Renal cortex interstitium (tissue), 11 donors: ENCODE data around the gene GRIP2. TPM values are rescaled to one million over a fixed set of nuclear protein-coding genes. Genes with fewer than 3 reads are reported as not detected.

Experiments used
- DNase-seq, 11 donors: peaks; one replicate each; pipeline ENCODE4 v3.0.0-alpha.2; 2013; ENCODE audit warnings: low read depth in 9 of 11, low spot score in 4 of 11; ENCODE audit errors: extremely low read depth in 1 of 11
- polyA plus RNA-seq, 3 donors: library from polyadenylated mRNA; unstranded; fragments of 120-200 nt; gene quantifications; one replicate each; pipeline ENCODE4 v1.2.1, GENCODE V29; 2013; ENCODE audit not compliant: insufficient read length in 3 of 3

Gene GRIP2
- polyA plus RNA-seq, 3 donors = 1.2 to 2.2 (median 1.2) TPM

DNA sequence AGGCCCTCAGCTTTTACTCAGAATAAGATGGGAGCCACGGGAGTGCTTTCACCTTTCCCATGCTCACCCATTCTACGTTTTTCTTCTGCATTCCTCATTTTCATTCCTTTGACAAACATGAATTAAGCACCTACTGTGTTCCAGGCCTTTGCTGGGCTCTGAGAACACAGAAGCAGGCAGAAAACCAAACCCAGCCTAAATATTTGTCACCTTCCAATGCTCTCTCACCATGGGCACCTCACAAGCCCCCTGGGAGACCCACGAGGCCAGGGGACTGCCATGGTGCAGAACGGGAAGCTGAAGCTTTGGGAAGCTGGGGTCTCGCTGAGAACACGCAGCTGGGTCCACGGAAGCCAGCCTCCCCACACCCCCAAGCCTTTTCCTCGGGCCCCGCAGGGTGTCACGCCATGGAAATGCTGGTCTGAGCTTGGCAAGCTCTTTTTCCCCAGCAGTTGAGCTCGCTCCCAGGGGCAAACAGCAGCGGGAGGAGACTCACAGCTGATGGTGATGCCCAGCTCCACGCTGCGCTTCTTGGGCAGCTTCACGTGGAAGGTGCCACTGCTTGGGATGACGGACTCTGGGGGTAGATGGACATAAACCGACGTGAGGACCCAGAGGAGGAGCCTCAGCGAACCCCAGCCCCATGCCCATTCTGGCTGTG lies 27.7 kb downstream of the GRIP2 start:
- no peak for DNase-seq

DNA sequence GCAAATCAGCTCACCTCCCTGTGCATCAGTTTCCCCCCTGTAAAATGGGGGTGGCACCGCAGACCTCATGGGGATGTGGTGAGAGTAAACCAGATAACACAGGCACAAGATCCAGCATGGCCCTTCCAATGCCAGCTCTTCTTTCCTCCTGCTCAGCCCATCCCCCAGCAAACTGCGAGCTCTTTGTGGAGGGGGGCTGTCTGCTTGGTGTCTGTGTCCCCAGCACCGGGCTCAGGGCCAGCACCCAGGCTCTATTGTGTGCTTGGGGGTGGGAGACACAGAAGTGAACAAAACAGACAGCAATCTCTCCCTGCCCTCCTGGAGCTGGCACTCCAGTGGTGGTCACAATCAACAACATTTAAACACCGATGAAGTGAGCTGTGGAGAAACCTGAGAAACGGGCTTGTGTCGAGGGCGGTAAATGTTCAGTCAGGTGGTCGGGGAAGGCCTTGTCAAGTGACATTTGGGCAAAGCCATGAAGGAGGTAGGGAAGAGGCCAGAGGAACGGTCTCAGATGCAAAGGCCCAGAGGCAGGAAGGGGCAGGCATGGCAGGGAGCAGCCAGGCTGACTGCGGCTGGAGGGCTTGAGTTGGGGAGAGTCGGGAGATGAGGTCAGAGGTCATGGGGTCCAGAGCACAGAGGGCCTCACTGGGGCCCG lies 28.4 kb downstream of the GRIP2 start:
- DNase-seq = no peak

DNA sequence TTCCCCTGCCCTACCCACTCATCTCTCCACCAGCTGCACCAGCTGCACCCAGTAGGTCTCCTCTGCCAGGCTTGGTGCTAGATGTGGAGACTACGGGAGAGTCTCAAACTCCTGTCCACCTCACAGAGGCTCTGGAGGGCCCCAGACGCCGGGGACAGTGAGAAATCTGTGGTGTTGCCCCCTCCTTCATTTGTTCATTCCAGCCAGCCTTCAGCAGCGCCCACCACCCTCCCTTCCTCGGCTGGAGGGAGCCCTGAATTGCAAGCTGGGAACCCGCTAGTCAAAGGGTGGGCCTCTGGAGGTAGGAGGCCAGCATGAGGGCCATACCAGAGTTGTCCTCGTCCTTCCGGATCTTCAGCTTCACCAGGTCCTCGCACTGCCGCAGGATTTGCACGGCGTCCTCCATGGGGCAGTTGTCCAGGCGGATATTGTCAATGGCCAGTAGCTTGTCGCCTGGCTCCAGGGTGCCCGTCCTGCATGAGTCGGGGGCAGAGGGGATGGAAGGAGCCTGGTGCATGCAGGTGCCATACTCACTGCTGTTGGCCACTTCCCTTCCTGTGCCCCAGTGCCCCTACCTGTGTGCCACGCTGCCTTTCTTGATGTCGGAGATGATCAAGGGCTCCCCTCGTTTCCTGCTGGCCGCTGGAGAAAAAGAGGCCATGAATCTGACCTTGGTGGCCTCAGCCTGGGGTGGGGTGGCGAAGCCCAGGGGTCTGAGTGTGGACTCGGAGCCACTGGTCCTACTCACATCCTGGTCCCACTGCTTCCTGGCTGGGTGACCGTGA lies 29.1 kb downstream of the GRIP2 start:
- DNase-seq = no peak

GRCh38 chr3:14509796-14510100 lies 30.4 kb downstream of the GRIP2 start:
- no peak for DNase-seq

DNA sequence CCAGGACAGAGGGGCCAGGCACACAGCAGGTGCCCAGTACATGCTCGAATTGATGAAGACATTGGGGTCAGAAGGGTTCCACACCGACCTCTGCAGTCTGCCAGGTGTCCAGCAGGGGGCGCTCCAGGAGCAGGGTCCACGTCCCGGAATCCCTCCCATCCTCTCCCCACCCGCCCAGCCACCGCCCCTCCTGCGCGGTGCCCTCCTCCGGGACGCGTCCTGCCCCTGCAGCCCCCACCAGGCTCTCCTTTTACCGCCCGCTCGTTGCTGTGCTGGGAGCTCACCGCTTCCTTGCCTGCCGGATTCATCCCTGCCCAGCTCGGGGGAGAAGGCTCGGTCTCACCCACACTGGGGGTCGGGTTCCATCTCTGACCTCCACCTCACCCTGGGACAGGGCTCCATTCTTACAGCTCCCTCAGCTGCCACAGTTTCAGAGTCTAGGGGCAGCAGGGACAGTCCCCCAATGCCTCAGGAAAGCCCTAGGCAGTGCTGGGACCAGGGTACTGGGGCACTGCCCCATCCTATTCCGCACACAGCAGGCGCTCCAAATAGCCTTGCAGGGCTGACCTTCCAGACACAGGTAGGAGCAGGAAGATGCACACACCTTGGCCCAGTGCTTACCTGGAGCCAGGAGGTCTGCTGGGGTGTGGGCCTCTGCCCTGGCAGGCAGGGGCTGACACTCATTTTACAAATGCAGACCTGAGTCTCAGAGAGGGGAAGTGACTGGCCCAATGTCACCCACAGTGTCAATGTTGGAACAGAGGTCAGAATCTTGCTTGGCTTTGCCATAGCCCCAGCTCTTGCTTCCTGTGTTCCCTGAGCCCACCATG lies 31.0 kb downstream of the GRIP2 start:
- DNase-seq = peak in 8 of 11 donors; percentile 15 to 45 (median 26)

- no peak for DNase-seq
Measured at GRCh38 chr3:14508505-14508819, 31.7 kb downstream of the GRIP2 start.

- no peak for DNase-seq
Measured at GRCh38 chr3:14507757-14508504, 32.2 kb downstream of the GRIP2 start.

- DNase-seq = no peak
Measured at GRCh38 chr3:14507305-14507741, 32.8 kb downstream of the GRIP2 start.

DNA sequence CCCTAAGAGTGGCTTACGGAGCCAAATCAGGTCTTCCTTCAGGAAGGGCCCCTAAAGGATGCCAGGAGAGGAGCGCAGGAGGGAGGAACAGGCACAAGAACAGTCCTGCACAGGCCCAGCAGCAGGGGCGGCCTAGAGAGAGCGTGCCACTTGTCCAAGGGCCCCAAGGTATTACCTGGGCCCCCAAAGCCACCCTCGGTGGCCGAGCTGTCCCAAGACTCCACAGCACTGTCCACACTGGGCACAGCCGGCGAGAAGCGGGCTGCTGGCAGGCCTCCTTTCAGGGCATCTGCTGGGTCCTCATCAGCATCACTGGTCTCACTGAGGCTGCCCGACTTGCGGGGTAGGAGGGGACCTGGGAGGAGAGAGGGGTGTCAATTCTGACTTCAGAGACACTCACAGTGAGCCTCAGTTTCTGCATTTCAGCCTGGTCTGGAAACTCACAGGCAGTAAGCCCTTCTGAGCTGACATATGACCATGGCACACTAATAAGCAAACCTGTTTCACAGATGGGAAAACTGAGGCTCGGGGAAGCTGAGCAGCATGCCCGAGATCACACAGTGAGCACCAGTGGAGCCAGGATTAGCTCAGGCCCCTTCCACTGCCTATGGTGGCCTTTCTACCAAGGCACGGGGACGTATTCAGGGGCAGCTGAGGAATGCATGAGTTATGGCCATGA lies 33.4 kb downstream of the GRIP2 start:
- DNase-seq = no peak

DNA sequence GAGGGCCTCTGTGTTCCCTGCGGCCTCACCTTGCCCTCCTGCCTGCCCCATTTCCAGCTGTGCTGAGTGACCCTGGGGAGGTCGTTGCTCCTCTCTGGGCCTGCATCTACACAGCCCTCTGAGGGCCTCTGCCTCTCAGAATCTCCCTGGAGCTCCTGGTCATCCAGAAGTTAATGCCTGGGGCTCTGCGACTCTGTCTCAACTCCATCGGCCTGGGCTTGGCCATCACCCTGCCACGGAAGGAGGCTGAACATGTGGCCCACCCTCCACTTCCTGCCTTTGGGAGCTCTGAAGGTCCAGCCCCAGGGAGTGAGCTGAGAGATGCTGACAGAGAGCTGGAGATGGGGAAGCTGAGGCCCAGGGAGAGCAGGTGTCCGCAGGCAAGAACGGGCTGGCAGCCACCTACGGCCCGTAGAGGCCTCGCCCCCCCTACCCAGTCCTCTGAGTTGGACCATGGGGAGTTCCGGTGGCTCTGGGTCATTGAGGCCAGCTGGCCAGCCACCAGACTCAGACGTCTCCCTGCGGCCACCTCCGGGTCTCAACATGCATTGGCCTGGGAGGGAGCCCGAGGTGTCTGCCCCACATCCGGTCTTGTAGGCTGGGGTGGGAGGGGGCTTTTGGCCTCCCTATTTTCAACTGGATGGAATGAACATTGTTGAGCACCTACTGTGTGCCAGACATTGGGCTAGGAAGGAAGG lies 34.2 kb downstream of the GRIP2 start:
- DNase-seq = no peak

- no peak for DNase-seq
Measured at GRCh38 chr3:14505001-14505802, 34.9 kb downstream of the GRIP2 start.

GRCh38 chr3:14503706-14504065 lies 36.5 kb downstream of the GRIP2 start:
- no peak for DNase-seq

GRCh38 chr3:14503033-14503705 lies 37.0 kb downstream of the GRIP2 start:
- DNase-seq = no peak

DNA sequence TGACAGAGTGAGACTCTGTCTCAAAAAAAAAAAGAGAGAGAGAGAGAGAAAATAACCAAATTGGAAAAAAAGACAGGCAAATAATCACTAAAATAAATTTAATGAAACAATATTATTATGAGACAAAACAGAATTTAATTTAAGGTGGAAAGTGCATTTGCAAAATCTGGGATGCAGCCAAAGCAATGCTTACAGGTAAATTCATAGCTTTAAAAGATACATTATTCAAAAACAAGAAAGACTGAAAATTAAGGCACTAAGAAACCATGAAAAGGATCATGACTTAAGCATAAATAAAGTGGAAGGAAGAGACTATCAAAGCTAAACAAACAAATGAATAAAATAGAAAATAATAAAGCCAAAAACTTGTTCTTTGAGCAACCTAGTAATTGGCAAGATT lies 37.7 kb downstream of the GRIP2 start:
- DNase-seq = no peak

GRCh38 chr3:14497321-14497720 lies 42.8 kb downstream of the GRIP2 start:
- DNase-seq = no peak

DNA sequence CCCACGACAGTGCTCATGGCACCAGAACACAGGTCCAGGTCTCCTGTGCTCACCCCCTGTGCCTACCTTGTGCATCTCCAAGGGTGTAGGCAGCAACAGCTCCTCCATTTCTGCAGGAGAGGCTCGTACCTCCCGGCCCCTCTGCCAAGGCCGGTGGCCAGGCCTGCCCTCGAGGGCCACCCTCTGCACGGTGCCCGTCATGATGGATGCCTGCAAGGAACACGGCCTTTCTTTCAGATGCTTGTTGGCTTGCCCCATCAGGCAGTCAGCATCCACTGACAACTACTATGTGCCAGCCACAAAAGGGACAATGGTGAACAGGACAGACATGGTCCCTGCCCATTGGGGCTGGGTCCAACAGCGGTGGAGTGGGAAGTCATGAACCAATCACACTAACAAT lies 43.8 kb downstream of the GRIP2 start:
- DNase-seq = no peak

DNA sequence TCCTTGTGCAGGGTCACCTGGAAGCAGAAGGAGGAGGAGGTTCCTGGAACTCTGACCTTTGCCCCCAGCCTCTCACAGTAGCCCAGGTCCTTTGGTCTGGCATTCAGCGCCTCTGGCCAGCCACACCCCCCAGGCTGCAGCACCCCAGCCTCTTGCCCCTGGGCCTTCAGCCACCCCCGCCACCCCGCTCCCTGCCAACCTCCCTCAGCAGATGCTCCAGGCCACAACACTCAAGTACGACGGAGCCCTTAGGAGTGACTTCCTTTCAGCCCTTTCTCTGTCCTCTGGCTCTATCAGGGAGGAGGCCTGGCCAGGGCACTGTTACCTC lies 45.2 kb downstream of the GRIP2 start:
- DNase-seq = no peak
